Lower leg skin (tissue), 3 donors: ENCODE data around the gene CPA5.

ENCODE experiments used
- POLR2A ChIP-seq, 2 donors: fragments of 450-650 bp; IDR thresholded peaks; one replicate each; pipeline ENCODE4 v1.6.1; 2016 to 2017; ENCODE audit warnings: antibody characterized with exemption in 2 of 2, mild to moderate bottlenecking in 1 of 2, moderate library complexity in 1 of 2
- TF ChIP-seq, protein P1 (sequence below), 3 donors: fragments of 450-650 bp; IDR thresholded peaks; one replicate each; pipeline ENCODE4 v1.5.1; 2016; ENCODE audit warnings: antibody characterized with exemption in 3 of 3, mild to moderate bottlenecking in 3 of 3, moderate library complexity in 2 of 3

DNA sequence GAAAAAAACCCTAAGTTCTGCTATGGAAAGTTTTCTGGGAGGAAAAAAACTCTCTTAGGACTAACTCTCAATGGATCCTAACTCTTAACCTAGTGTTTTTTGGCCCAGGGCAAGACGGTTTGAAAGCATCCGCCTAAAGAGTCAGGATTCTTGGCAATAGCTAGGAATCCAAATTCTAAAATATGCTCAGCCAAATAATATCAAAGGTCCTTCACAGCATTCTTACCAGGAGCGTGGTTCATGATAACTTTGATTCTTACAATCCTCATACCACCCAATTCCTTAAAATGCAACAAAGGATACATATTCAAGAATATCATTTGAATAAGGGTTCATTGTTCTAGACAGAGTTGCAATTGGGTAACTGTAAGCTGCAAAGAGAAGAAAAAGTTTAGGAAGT is 57.0 kb downstream of the CPA5 start:
- TF ChIP-seq, protein P1, sequence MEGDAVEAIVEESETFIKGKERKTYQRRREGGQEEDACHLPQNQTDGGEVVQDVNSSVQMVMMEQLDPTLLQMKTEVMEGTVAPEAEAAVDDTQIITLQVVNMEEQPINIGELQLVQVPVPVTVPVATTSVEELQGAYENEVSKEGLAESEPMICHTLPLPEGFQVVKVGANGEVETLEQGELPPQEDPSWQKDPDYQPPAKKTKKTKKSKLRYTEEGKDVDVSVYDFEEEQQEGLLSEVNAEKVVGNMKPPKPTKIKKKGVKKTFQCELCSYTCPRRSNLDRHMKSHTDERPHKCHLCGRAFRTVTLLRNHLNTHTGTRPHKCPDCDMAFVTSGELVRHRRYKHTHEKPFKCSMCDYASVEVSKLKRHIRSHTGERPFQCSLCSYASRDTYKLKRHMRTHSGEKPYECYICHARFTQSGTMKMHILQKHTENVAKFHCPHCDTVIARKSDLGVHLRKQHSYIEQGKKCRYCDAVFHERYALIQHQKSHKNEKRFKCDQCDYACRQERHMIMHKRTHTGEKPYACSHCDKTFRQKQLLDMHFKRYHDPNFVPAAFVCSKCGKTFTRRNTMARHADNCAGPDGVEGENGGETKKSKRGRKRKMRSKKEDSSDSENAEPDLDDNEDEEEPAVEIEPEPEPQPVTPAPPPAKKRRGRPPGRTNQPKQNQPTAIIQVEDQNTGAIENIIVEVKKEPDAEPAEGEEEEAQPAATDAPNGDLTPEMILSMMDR (IDR thresholded peaks at IDR 0.05), result no peak
- TF ChIP-seq POLR2A (IDR thresholded peaks at IDR 0.05), result no peak
